ENCODE results near the gene PRICKLE1.

The PRICKLE1 gene

DNA sequence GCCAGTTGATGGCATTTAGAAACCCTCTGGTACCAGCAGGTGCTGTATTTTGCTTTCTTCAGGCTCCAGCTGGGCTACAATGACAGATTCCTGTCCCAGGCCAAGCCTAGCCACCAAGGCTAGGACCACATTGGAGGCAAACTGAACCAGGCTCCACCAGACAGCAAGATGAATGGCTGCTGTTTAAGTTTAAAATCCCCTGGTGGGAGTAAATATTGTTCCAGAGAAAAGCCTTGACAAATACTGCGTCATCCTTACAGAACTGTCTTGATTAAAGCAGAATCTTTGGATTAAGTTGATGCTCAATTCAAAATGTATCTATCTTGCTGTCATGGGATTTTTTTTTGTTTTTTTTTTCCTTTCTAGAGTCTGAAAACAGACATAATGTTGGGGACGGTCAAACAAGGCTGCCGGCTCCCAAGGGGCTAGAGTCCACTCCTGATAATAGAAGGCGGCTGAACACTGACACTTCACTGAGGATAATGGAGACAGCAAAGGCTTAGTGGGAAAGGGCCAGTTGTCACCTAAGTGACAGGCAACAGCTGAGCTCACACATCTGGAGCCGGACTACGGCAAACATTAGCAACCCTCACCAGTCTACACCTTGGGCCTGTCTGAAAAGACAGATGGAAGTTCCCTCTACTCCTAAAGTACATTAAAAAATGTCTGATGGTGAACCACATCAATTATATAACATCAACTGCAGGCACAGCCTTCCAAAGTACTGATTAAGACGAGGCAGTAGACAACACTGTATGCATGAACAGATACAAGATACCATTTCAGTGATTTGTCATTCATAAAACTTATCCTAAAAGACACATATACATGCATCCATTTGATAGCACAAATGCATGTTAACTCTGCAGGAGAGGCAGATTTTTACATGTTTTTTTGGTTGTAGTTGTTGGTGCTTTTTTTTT is 1.7 kb downstream of the PRICKLE1 start:
- no peak for DNase-seq

GRCh38 chr12:42586268-42586667 is 3.3 kb downstream of the PRICKLE1 start:
- no peak for DNase-seq

DNA sequence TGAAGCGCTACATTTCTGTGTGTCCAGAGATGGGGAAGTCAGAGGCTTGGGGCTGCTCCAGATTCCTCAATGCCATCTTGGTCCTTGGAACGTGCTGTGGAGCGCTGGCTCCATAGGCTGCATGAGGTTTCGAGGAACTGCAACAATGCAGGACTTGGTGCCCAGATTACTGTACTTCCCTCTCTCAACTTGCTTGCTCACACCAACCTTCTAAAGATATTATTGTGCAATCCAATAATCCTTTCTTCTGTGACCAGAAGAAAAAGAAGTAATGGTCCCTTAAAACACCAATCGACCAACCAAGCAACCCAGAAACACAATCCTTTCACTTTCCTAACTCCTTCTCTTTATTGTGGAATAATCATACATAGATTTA is 3.7 kb downstream of the PRICKLE1 start:
- no peak for DNase-seq

GRCh38 chr12:42585154-42585840 is 4.2 kb downstream of the PRICKLE1 start:
- DNase-seq, result no peak

- no peak for DNase-seq
These were observed 4.9 kb downstream of the PRICKLE1 start for GRCh38 chr12:42584651-42585111.

GRCh38 chr12:42583016-42583415 is 6.5 kb downstream of the PRICKLE1 start:
- no peak for DNase-seq

GRCh38 chr12:42582498-42582897 is 7.0 kb downstream of the PRICKLE1 start:
- DNase-seq, result no peak

DNA sequence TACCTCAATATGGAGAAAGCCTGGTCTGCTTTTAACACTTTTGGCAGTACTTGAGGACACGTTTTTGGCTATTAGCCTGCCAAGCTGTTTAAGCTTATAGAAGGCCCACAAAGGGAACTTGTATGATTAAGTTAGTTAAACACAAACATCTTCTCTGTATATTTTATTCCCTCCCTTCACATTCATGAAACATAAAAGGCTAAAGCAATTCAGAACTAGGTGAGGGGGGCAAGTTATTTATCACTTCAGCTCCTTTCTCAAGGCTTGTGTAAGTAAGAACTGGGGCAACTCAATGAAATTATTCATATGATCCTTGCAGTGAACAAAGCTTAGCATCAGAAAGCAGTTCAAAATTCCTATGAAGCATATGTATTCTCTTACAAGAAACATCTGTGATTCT is 7.5 kb downstream of the PRICKLE1 start:
- no peak for DNase-seq

GRCh38 chr12:42576374-42576773 is 13.2 kb downstream of the PRICKLE1 start:
- DNase-seq, result no peak

- no peak for DNase-seq
These were observed 13.8 kb downstream of the PRICKLE1 start for GRCh38 chr12:42575717-42576116.

DNA sequence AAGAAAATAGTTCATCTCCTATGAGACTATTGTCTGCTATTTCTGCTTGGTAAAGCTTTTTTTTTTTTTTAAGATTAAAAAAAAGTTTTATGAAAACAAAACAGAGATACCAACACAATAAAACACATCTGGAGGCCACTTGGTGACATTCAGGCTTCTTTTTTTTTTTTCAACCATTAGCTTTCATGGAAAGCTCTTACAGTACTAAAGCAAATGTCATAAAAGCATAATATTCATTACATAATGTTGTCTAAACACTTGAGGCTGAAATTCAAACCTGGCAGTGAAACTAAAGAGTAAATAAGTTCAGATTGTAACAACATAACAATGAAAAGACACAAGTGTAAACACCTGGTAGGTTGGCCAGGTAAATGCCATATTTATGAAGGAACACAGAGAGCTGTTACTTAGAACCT is 14.7 kb downstream of the PRICKLE1 start:
- no peak for DNase-seq

GRCh38 chr12:42571327-42572009 is 18.1 kb downstream of the PRICKLE1 start:
- no peak for DNase-seq

DNA sequence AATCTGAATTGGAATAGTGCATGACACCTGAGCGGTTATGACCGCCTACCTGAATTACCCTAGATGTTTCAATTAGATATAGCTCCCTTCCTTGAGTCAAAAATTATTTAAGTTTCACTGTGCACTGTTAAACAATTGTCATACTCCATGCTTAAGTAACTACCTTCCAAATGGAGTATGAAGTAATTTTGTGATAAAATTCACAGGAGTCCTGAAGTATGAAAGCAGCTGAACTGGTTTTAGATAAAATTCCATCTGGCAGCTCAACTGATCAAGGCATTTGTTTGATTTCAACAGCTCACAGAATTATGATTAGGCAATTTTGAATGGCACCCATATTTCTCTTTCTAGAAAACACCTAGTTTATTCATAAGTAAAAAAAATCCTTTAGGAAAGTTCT is 19.5 kb downstream of the PRICKLE1 start:
- DNase-seq, result no peak

GRCh38 chr12:42568952-42569915 is 20.3 kb downstream of the PRICKLE1 start:
- DNase-seq, result no peak

DNA sequence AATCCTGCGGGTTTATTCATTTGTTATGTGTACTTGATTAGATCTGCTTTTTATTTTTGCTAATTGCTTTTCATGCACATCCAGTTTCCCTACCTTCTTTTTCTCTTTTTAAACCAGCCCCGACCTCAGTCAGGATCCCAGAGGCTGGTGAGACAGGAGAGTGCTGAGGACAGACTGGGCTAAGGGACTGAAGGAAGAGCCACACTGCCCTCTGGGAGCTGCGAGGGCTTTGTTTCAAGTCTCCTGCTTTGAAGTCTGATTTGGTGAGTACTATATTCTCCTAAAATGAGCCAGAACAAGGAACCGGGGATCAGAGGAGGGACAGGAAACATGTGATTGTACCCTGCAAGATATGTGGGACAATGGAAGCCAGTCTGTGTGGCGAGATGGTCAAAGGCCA is 23.9 kb downstream of the PRICKLE1 start:
- no peak for DNase-seq

GRCh38 chr12:42564996-42565395 is 24.6 kb downstream of the PRICKLE1 start:
- no peak for DNase-seq

GRCh38 chr12:42564556-42564955 is 25.0 kb downstream of the PRICKLE1 start:
- no peak for DNase-seq

DNA sequence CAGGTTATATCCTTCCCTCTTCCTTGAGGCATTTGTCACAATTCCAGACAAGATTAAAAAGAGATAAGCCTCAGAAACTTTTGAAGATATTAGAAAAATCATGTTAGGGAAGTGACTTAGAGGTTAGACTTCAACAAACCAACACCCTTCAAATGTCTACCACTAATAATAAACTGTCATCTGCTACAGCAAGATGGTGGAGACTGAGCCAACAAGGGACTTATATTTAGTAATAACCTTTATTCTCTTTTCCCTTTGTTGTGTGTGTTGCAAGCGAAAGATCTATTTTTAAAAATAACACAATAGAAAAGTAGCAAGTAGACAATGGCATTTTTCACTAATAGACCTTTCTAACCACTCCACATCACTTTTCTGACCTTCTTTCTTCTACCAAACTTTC is 28.6 kb downstream of the PRICKLE1 start:
- DNase-seq, result no peak

DNA sequence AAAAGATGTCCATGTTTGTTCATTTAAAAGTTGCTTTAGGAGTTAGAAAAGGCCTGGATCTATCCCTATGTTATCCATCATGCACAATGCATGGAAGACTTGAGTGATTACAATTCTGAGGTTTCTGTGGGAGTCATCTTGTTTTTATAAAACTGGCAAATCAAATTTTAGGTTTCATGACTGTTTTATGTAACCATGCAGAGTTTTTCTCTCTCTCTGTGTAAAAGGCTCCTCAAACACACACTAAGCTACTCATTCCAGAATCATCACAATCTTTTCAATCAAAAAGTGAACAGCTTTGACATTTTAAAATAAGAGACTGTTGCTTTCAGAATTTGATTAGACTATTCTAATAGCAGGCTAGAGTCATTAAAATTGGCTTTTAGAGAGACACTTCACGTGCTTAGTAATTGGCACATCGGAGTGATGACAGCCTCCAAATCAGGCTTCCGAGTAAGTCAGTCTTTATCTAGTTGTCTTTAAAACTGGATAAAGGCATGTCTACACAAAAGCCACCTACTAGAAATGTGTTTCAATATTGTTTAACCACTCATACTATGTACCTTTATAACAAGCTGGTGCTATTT is 31.9 kb downstream of the PRICKLE1 start:
- no peak for DNase-seq

GRCh38 chr12:42556917-42557316 is 32.6 kb downstream of the PRICKLE1 start:
- no peak for DNase-seq

- DNase-seq, result no peak
These were observed 36.7 kb downstream of the PRICKLE1 start for GRCh38 chr12:42552822-42553221.

- no peak for DNase-seq
These were observed 38.7 kb downstream of the PRICKLE1 start for GRCh38 chr12:42550800-42551199.
